GM21737 (cell line): Measurements from ENCODE around the gene BAMBI.

ENCODE experiments used
- ATAC-seq: cut with Tn5 transposase; IDR thresholded peaks from one replicate; pipeline ENCODE4 v1.9.1; 2021; ENCODE audit warnings: mild to moderate bottlenecking, moderate library complexity; ENCODE audit not compliant: unreplicated experiment

Gene BAMBI

GRCh38 chr10:28704464-28705161 lies 27.3 kb downstream of the BAMBI start:
- no peak for ATAC-seq

GRCh38 chr10:28705472-28705871 lies 28.2 kb downstream of the BAMBI start:
- no peak for ATAC-seq

GRCh38 chr10:28709001-28709710 lies 31.8 kb downstream of the BAMBI start:
- ATAC-seq: no peak

- ATAC-seq: no peak
These were observed 33.0 kb downstream of the BAMBI start for GRCh38 chr10:28710202-28710886.

- ATAC-seq: no peak
These were observed 33.7 kb downstream of the BAMBI start for GRCh38 chr10:28711041-28711440.

GRCh38 chr10:28711776-28712175 lies 34.5 kb downstream of the BAMBI start:
- ATAC-seq: no peak

- no peak for ATAC-seq
These were observed 36.5 kb downstream of the BAMBI start for GRCh38 chr10:28713626-28714352.

- no peak for ATAC-seq
These were observed 37.2 kb downstream of the BAMBI start for GRCh38 chr10:28714401-28715053.

GRCh38 chr10:28715246-28715645 lies 37.9 kb downstream of the BAMBI start:
- no peak for ATAC-seq

GRCh38 chr10:28715757-28716156 lies 38.4 kb downstream of the BAMBI start:
- no peak for ATAC-seq

- no peak for ATAC-seq
These were observed 39.4 kb downstream of the BAMBI start for GRCh38 chr10:28716748-28717147.

- ATAC-seq: no peak
These were observed 40.4 kb downstream of the BAMBI start for GRCh38 chr10:28717656-28718201.

- ATAC-seq: no peak
These were observed 42.6 kb downstream of the BAMBI start for GRCh38 chr10:28719789-28720436.

- ATAC-seq: no peak
These were observed 44.1 kb downstream of the BAMBI start for GRCh38 chr10:28721318-28721951.

GRCh38 chr10:28722065-28722803 lies 44.9 kb downstream of the BAMBI start:
- ATAC-seq: no peak

GRCh38 chr10:28728366-28728765 lies 51.0 kb downstream of the BAMBI start:
- no peak for ATAC-seq

- no peak for ATAC-seq
These were observed 52.9 kb downstream of the BAMBI start for GRCh38 chr10:28730031-28730778.

GRCh38 chr10:28732091-28732490 lies 54.8 kb downstream of the BAMBI start:
- no peak for ATAC-seq
